IgD-negative memory B cell (primary cell): ENCODE measurements around the gene APOO. TPM values are rescaled to one million over a fixed set of nuclear protein-coding genes. Genes with fewer than 3 reads are reported as not detected.
"Not testable (repeated sequence)": the region's sequence is repeated elsewhere in the genome, so short reads cannot be mapped to it uniquely, and the experiment has no call there.

ENCODE experiments used
- H3K27ac Mint-ChIP-seq, 3 donors: one replicate each; pipeline ENCODE4 v1.8.0; 2020 to 2022; ENCODE audit warnings: mild to moderate bottlenecking in 3 of 3, mixed read lengths in 3 of 3, moderate library complexity in 1 of 3
- H3K27me3 Mint-ChIP-seq: one replicate; pipeline ENCODE4 v1.8.0; 2021; ENCODE audit warnings: mixed read lengths
- H3K36me3 Mint-ChIP-seq: one replicate; pipeline ENCODE4 v1.8.0; 2020; ENCODE audit warnings: mild to moderate bottlenecking, mixed read lengths
- H3K4me1 Mint-ChIP-seq, 3 donors: one replicate each; pipeline ENCODE4 v1.8.0; 2020 to 2022; ENCODE audit warnings: mixed read lengths in 3 of 3, mild to moderate bottlenecking in 1 of 3
- H3K4me3 Mint-ChIP-seq, 4 donors: one replicate each; pipeline ENCODE4 v1.8.0; 2020 to 2022; ENCODE audit warnings: mild to moderate bottlenecking in 4 of 4, mixed read lengths in 4 of 4, moderate library complexity in 3 of 4
- H3K9me3 Mint-ChIP-seq, 3 donors: one replicate each; pipeline ENCODE4 v1.8.0; 2020 to 2021; ENCODE audit warnings: mixed read lengths in 3 of 3, mild to moderate bottlenecking in 1 of 3
- polyA plus RNA-seq: library from polyadenylated mRNA; unstranded; fragments of 300-500 nt; fragmentation: Illumina TruSeq; gene quantifications from one replicate; pipeline ENCODE4 v1.2.3, GENCODE V29; 2021

APOO gene
- polyA plus RNA-seq, 1 donor from 2014 or later, result 18.1 TPM

GRCh38 chrX:23894993-23895392, 12.7 kb downstream of the APOO start:
- H3K27me3 Mint-ChIP-seq, H3K4me1 Mint-ChIP-seq, H3K9me3 Mint-ChIP-seq, H3K27ac Mint-ChIP-seq, H3K4me3 Mint-ChIP-seq, H3K36me3 Mint-ChIP-seq: not testable (repeated sequence)

- Mint-ChIP-seq H3K4me3 (no peak overlapping the region), H3K4me1 (no peaks in the 10 kb centered on the region), H3K9me3 (no peaks in the 10 kb centered on the region), H3K27me3 (no peaks in the 10 kb centered on the region), H3K27ac (no peak overlapping the region), H3K36me3 (no peaks in the 10 kb centered on the region)
Observed at GRCh38 chrX:23890933-23891332, 16.8 kb downstream of the APOO start.

- Mint-ChIP-seq H3K9me3 (no peaks in the 10 kb centered on the region), H3K4me1 (no peaks in the 10 kb centered on the region), H3K4me3 (no peak overlapping the region), H3K27me3 (no peaks in the 10 kb centered on the region), H3K27ac (no peak overlapping the region), H3K36me3 (no peaks in the 10 kb centered on the region)
Observed at GRCh38 chrX:23888887-23889501, 18.7 kb downstream of the APOO start.

GRCh38 chrX:23887918-23888317, 19.8 kb downstream of the APOO start:
- Mint-ChIP-seq H3K9me3 (no peaks in the 10 kb centered on the region), H3K4me1 (no peaks in the 10 kb centered on the region), H3K27ac (no peak overlapping the region), H3K36me3 (no peaks in the 10 kb centered on the region), H3K27me3 (no peaks in the 10 kb centered on the region), H3K4me3 (no peak overlapping the region)

- Mint-ChIP-seq H3K4me3 (no peak overlapping the region), H3K27me3 (no peaks in the 10 kb centered on the region), H3K36me3 (no peaks in the 10 kb centered on the region), H3K9me3 (no peaks in the 10 kb centered on the region), H3K27ac (no peak overlapping the region), H3K4me1 (no peaks in the 10 kb centered on the region)
Observed at GRCh38 chrX:23887451-23887850, 20.3 kb downstream of the APOO start.

GRCh38 chrX:23885803-23886202, 21.9 kb downstream of the APOO start:
- no peak overlapping the region for H3K4me3 Mint-ChIP-seq
- H3K9me3 Mint-ChIP-seq, result no peaks in the 10 kb centered on the region
- H3K4me1 Mint-ChIP-seq, result no peaks in the 10 kb centered on the region
- H3K27ac Mint-ChIP-seq, result peak overlapping the region in 1 of 3 donors; percentile 49
- H3K27me3 Mint-ChIP-seq, result no peaks in the 10 kb centered on the region
- no peaks in the 10 kb centered on the region for H3K36me3 Mint-ChIP-seq

GRCh38 chrX:23884427-23885024, 23.2 kb downstream of the APOO start:
- Mint-ChIP-seq H3K27me3 (no peaks in the 10 kb centered on the region), H3K4me3 (no peak overlapping the region), H3K4me1 (no peaks in the 10 kb centered on the region), H3K36me3 (no peaks in the 10 kb centered on the region), H3K9me3 (no peaks in the 10 kb centered on the region), H3K27ac (no peak overlapping the region)

GRCh38 chrX:23883737-23884354, 23.9 kb downstream of the APOO start:
- Mint-ChIP-seq H3K27ac (no peak overlapping the region), H3K4me3 (no peak overlapping the region), H3K9me3 (no peaks in the 10 kb centered on the region), H3K4me1 (no peaks in the 10 kb centered on the region), H3K27me3 (no peaks in the 10 kb centered on the region), H3K36me3 (no peaks in the 10 kb centered on the region)

- Mint-ChIP-seq H3K4me1 (no peaks in the 10 kb centered on the region), H3K27ac (no peak overlapping the region), H3K9me3 (no peaks in the 10 kb centered on the region), H3K36me3 (no peaks in the 10 kb centered on the region), H3K27me3 (no peaks in the 10 kb centered on the region), H3K4me3 (no peak overlapping the region)
Observed at GRCh38 chrX:23879380-23880090, 28.2 kb downstream of the APOO start.

GRCh38 chrX:23871905-23872546, 35.7 kb downstream of the APOO start:
- H3K27me3 Mint-ChIP-seq, result peaks cover 1% of the 10 kb centered on the region

GRCh38 chrX:23870041-23870440, 37.7 kb downstream of the APOO start:
- H3K4me3 Mint-ChIP-seq, result no peak overlapping the region
- no peaks in the 10 kb centered on the region for H3K9me3 Mint-ChIP-seq
- H3K4me1 Mint-ChIP-seq, result no peaks in the 10 kb centered on the region
- peaks cover 2% of the 10 kb centered on the region for H3K36me3 Mint-ChIP-seq
- H3K27ac Mint-ChIP-seq, result no peak overlapping the region
- H3K27me3 Mint-ChIP-seq, result peaks cover 1% of the 10 kb centered on the region

More at GRCh38 chrX:23871905-23872546, 35.7 kb downstream of the APOO start:
- H3K4me1 Mint-ChIP-seq, result no peaks in the 10 kb centered on the region
- H3K36me3 Mint-ChIP-seq, result no peaks in the 10 kb centered on the region
- H3K27ac Mint-ChIP-seq, result peak overlapping the region in 1 of 3 donors; percentile 6
- no peaks in the 10 kb centered on the region for H3K9me3 Mint-ChIP-seq
- H3K4me3 Mint-ChIP-seq, result no peak overlapping the region

GRCh38 chrX:23864742-23865326, 42.9 kb downstream of the APOO start:
- Mint-ChIP-seq H3K27me3 (no peaks in the 10 kb centered on the region), H3K27ac (no peak overlapping the region), H3K36me3 (peaks cover 4% of the 10 kb centered on the region)

GRCh38 chrX:23861952-23862351, 45.8 kb downstream of the APOO start:
- H3K4me3 Mint-ChIP-seq, H3K9me3 Mint-ChIP-seq, H3K36me3 Mint-ChIP-seq, H3K27ac Mint-ChIP-seq, H3K27me3 Mint-ChIP-seq, H3K4me1 Mint-ChIP-seq: not testable (repeated sequence)

More at GRCh38 chrX:23864742-23865326, 42.9 kb downstream of the APOO start:
- Mint-ChIP-seq H3K9me3 (peaks cover 0 to 2% (median 0%) of the 10 kb centered on the region in 3 donors), H3K4me3 (no peak overlapping the region), H3K4me1 (peaks cover 0 to 2% (median 0%) of the 10 kb centered on the region in 3 donors)

- Mint-ChIP-seq H3K36me3 (peaks cover 4% of the 10 kb centered on the region), H3K4me3 (peak overlapping the region in 1 of 4 donors; percentile 60), H3K9me3 (peaks cover 0 to 2% (median 0%) of the 10 kb centered on the region in 3 donors), H3K4me1 (peaks cover 0 to 2% (median 0%) of the 10 kb centered on the region in 3 donors), H3K27me3 (no peaks in the 10 kb centered on the region), H3K27ac (no peak overlapping the region)
Observed at GRCh38 chrX:23861215-23861896, 46.4 kb downstream of the APOO start.
